Fibroblast of skin of scalp (primary cell): ENCODE measurements around the gene SLC40A1.

Experiments used
- DNase-seq: peaks from one replicate; pipeline ENCODE4 v3.0.0-alpha.2; 2013

The SLC40A1 gene

GRCh38 chr2:189599245-189599644 lies 18.7 kb upstream of the SLC40A1 start:
- DNase-seq, result no peak

GRCh38 chr2:189595417-189595816 lies 14.8 kb upstream of the SLC40A1 start:
- DNase-seq, result no peak

GRCh38 chr2:189594305-189594704 lies 13.7 kb upstream of the SLC40A1 start:
- DNase-seq, result no peak

- DNase-seq, result no peak
Measured at GRCh38 chr2:189593115-189593514, 12.5 kb upstream of the SLC40A1 start.

- no peak for DNase-seq
Measured at GRCh38 chr2:189592353-189592984, 11.9 kb upstream of the SLC40A1 start.

GRCh38 chr2:189587780-189588179 lies 7.2 kb upstream of the SLC40A1 start:
- DNase-seq, result no peak

- no peak for DNase-seq
Measured at GRCh38 chr2:189585226-189585756, 4.7 kb upstream of the SLC40A1 start.

GRCh38 chr2:189584686-189585085 lies 4.1 kb upstream of the SLC40A1 start:
- DNase-seq, result no peak

- no peak for DNase-seq
Measured at GRCh38 chr2:189583227-189584198, 2.9 kb upstream of the SLC40A1 start.

- no peak for DNase-seq
Measured at GRCh38 chr2:189582809-189583192, 2.2 kb upstream of the SLC40A1 start.

- DNase-seq, result no peak
Measured at GRCh38 chr2:189582140-189582808, 1.7 kb upstream of the SLC40A1 start.

- DNase-seq, result no peak
Measured at GRCh38 chr2:189581354-189582139, 961 bp upstream of the SLC40A1 start.

- no peak for DNase-seq
Measured at GRCh38 chr2:189580241-189580651, 340 bp downstream of the SLC40A1 start.

GRCh38 chr2:189579585-189580186 lies 900 bp downstream of the SLC40A1 start:
- DNase-seq, result no peak

GRCh38 chr2:189578272-189578950 lies 2.2 kb downstream of the SLC40A1 start:
- DNase-seq, result no peak

- no peak for DNase-seq
Measured at GRCh38 chr2:189577121-189577520, 3.5 kb downstream of the SLC40A1 start.

GRCh38 chr2:189576396-189576795 lies 4.2 kb downstream of the SLC40A1 start:
- no peak for DNase-seq

- no peak for DNase-seq
Measured at GRCh38 chr2:189574793-189575475, 5.7 kb downstream of the SLC40A1 start.

- DNase-seq, result peak; percentile 78
Measured at GRCh38 chr2:189570570-189571031, 10.0 kb downstream of the SLC40A1 start.

GRCh38 chr2:189569295-189569910 lies 11.2 kb downstream of the SLC40A1 start:
- DNase-seq, result peak; percentile 36
